Stimulated activated CD8-positive, alpha-beta memory T cell treated with anti-CD3 and anti-CD28 coated beads, Interleukin-15, amount 100 ng/mL, for 1 hour (primary cell): ENCODE data around the gene ETS1.

Source experiments
- DNase-seq: peaks from one replicate; pipeline ENCODE4 v3.0.0-alpha.2; 2020; ENCODE audit warnings: low read depth

The ETS1 gene

GRCh38 chr11:128517451-128518230 is 69.7 kb downstream of the ETS1 start:
- DNase-seq, result no peak

- no peak for DNase-seq
These were observed 70.5 kb downstream of the ETS1 start for GRCh38 chr11:128516886-128517285.

GRCh38 chr11:128515826-128516778 is 71.3 kb downstream of the ETS1 start:
- DNase-seq, result no peak

GRCh38 chr11:128515086-128515485 is 72.3 kb downstream of the ETS1 start:
- DNase-seq, result no peak

- DNase-seq, result no peak
These were observed 73.3 kb downstream of the ETS1 start for GRCh38 chr11:128513915-128514681.

GRCh38 chr11:128512474-128512996 is 74.8 kb downstream of the ETS1 start:
- DNase-seq, result no peak

- no peak for DNase-seq
These were observed 75.6 kb downstream of the ETS1 start for GRCh38 chr11:128511712-128512111.

GRCh38 chr11:128509621-128510389 is 77.6 kb downstream of the ETS1 start:
- no peak for DNase-seq

- no peak for DNase-seq
These were observed 78.4 kb downstream of the ETS1 start for GRCh38 chr11:128508770-128509510.

- no peak for DNase-seq
These were observed 79.4 kb downstream of the ETS1 start for GRCh38 chr11:128507936-128508335.

GRCh38 chr11:128506999-128507611 is 80.3 kb downstream of the ETS1 start:
- no peak for DNase-seq

- DNase-seq, result no peak
These were observed 81.0 kb downstream of the ETS1 start for GRCh38 chr11:128506356-128506755.

GRCh38 chr11:128505449-128506065 is 81.8 kb downstream of the ETS1 start:
- DNase-seq, result no peak

- DNase-seq, result no peak
These were observed 82.9 kb downstream of the ETS1 start for GRCh38 chr11:128504486-128504885.

- DNase-seq, result no peak
These were observed 83.9 kb downstream of the ETS1 start for GRCh38 chr11:128503245-128503991.

- no peak for DNase-seq
These were observed 84.6 kb downstream of the ETS1 start for GRCh38 chr11:128502726-128503125.

- no peak for DNase-seq
These were observed 85.5 kb downstream of the ETS1 start for GRCh38 chr11:128501632-128502549.

GRCh38 chr11:128501008-128501407 is 86.3 kb downstream of the ETS1 start:
- DNase-seq, result no peak
